Activated CD8-positive, alpha-beta T cell treated with anti-CD3 and anti-CD28 coated beads for 36 hours (primary cell): ENCODE data around the gene BTG2. TPM values are rescaled to one million over a fixed set of nuclear protein-coding genes. Genes with fewer than 3 reads are reported as not detected.

ENCODE experiments used
- ATAC-seq: fragments of 200-7000 bp; cut with Tn5 transposase; one replicate; pipeline ENCODE4 v1.10.0; 2021; ENCODE audit warnings: mild to moderate bottlenecking, moderate library complexity
- CTCF ChIA-PET: fragments of 350-600 bp; sonication (Branson Sonifier 250); formaldehyde crosslinking; loops from one replicate; lab custom pipeline; 2021; ENCODE audit warnings: antibody characterized with exemption; lab: Charles Lee
- POLR2A ChIA-PET: fragments of 350-600 bp; sonication (Branson Sonifier 250); formaldehyde crosslinking; loops from one replicate; lab custom pipeline; 2021; ENCODE audit warnings: antibody characterized with exemption; lab: Charles Lee
- DNase-seq: peaks from one replicate; pipeline ENCODE4 v3.0.0-alpha.2; 2020
- H3K27ac Mint-ChIP-seq: one replicate; pipeline ENCODE4 v1.8.0; 2021; ENCODE audit warnings: mild to moderate bottlenecking, mixed read lengths
- H3K27me3 Mint-ChIP-seq: one replicate; pipeline ENCODE4 v1.8.0; 2021; ENCODE audit warnings: mixed read lengths
- H3K36me3 Mint-ChIP-seq: one replicate; pipeline ENCODE4 v1.8.0; 2021; ENCODE audit warnings: low read depth, mixed read lengths
- H3K4me1 Mint-ChIP-seq: one replicate; pipeline ENCODE4 v1.8.0; 2021; ENCODE audit warnings: low read depth, mixed read lengths
- H3K4me3 Mint-ChIP-seq: one replicate; pipeline ENCODE4 v1.8.0; 2021; ENCODE audit warnings: mild to moderate bottlenecking, moderate library complexity, mixed read lengths
- H3K9me3 Mint-ChIP-seq: one replicate; pipeline ENCODE4 v1.8.0; 2021; ENCODE audit warnings: mixed read lengths
- intact Hi-C: fragments of 100-400 bp; cut with micrococcal nuclease; formaldehyde crosslinking; loops from one replicate; pipeline ENCODE4 v1.10.0; 2022
- total RNA-seq, 2 experiments: library from RNA; stranded (reverse); gene quantifications; one replicate each; pipeline ENCODE4 v1.2.3, GENCODE V29; 2021
- TF ChIP-seq, protein P1 (sequence below): fragments of 200-600 bp; IDR thresholded peaks from one replicate; pipeline ENCODE4 v1.8.0; 2022; ENCODE audit warnings: antibody characterized with exemption, mild to moderate bottlenecking

Gene BTG2
- total RNA-seq, 2 experiments from 2014 or later = 115 TPM

DNA sequence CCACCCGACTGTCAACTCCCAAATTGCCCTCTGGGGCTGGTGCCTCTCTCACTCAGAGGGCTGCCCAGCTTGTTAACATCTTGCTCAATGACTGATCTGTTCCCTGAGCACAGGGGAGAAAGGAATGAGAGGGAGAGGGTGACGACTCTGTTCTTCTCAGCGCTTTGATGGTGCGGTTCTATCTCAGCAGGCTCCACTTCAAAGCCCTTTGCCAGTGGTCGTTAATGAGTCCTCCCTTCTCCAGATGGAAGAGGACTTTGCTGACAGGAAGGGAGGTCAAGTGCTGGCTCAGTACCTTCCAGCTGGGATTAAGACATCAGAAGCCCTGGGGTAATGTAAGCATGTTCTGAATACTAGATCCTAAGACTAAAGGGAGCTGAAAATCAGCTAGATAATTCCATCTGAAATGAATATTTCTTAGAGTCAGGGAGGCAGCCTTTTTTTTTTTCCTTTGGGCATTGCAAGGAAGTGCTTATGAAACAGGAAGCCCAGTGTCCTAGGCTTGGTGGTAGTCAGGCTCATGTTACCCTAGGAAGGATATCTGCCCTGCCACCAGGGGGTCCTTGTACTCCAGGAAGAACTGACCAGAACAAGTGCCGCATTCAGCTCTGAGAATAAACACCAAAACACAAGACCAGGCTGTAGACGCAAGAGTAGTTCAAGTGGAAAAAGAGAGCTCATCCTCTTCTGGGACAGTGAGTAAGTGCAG is 40.9 kb downstream of the BTG2 start:
- ChIA-PET POLR2A (interaction anchor here (1.8 kb wide), 1 partner anchor 75 kb away, joined by 5 read pairs; no protein-coding TSS in a partner anchor), CTCF (interaction anchor here (0.8 to 24.8 kb wide), 8 partner anchors 9 to 153 kb away, joined by 3 to 1114 read pairs (median 4); partner anchors contain the start of gene FMOD)
- H3K36me3 Mint-ChIP-seq = no peaks in the 10 kb centered on the region
- TF ChIP-seq, protein P1, sequence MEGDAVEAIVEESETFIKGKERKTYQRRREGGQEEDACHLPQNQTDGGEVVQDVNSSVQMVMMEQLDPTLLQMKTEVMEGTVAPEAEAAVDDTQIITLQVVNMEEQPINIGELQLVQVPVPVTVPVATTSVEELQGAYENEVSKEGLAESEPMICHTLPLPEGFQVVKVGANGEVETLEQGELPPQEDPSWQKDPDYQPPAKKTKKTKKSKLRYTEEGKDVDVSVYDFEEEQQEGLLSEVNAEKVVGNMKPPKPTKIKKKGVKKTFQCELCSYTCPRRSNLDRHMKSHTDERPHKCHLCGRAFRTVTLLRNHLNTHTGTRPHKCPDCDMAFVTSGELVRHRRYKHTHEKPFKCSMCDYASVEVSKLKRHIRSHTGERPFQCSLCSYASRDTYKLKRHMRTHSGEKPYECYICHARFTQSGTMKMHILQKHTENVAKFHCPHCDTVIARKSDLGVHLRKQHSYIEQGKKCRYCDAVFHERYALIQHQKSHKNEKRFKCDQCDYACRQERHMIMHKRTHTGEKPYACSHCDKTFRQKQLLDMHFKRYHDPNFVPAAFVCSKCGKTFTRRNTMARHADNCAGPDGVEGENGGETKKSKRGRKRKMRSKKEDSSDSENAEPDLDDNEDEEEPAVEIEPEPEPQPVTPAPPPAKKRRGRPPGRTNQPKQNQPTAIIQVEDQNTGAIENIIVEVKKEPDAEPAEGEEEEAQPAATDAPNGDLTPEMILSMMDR = no peak
- H3K4me1 Mint-ChIP-seq = peaks cover 9% of the 10 kb centered on the region
- no peak overlapping the region for H3K27ac Mint-ChIP-seq
- H3K27me3 Mint-ChIP-seq = peaks cover 11% of the 10 kb centered on the region
- ATAC-seq (no peak), DNase-seq (no peak)
- H3K9me3 Mint-ChIP-seq = no peaks in the 10 kb centered on the region
- intact Hi-C loops = loop anchor here (10.0 kb wide), 1 partner anchor 359 kb away; no protein-coding TSS in a partner anchor
- no peak overlapping the region for H3K4me3 Mint-ChIP-seq

DNA sequence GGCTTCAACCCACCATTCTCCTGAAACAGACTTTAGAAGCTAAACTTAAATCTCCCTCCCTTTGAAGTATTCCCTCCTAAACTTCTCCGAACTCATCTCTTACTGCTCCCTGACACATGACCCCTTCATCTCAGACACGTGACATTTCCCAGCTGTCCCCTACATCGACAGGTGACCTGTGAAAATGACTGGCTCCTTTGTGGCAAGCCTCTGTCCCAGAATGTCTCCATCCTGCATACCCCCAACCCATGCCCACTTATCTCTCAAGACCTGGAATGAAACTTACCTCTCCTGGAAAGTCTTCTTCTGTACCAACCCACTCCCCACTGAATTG is 41.4 kb downstream of the BTG2 start:
- H3K4me3 Mint-ChIP-seq = no peak overlapping the region
- H3K27me3 Mint-ChIP-seq = peaks cover 10% of the 10 kb centered on the region
- H3K27ac Mint-ChIP-seq = no peak overlapping the region
- no peaks in the 10 kb centered on the region for H3K9me3 Mint-ChIP-seq
- H3K36me3 Mint-ChIP-seq = no peaks in the 10 kb centered on the region
- TF ChIP-seq, protein P1 = no peak
- intact Hi-C loops = loop anchor here (10.0 kb wide), 1 partner anchor 358 kb away; no protein-coding TSS in a partner anchor
- CTCF ChIA-PET = interaction anchor here (0.8 to 24.8 kb wide), 8 partner anchors 9 to 152 kb away, joined by 3 to 1114 read pairs (median 4); partner anchors contain the start of gene FMOD
- peaks cover 10% of the 10 kb centered on the region for H3K4me1 Mint-ChIP-seq
- ATAC-seq = no peak
- no peak for DNase-seq
- POLR2A ChIA-PET = interaction anchor here (1.8 kb wide), 1 partner anchor 76 kb away, joined by 5 read pairs; no protein-coding TSS in a partner anchor

DNA sequence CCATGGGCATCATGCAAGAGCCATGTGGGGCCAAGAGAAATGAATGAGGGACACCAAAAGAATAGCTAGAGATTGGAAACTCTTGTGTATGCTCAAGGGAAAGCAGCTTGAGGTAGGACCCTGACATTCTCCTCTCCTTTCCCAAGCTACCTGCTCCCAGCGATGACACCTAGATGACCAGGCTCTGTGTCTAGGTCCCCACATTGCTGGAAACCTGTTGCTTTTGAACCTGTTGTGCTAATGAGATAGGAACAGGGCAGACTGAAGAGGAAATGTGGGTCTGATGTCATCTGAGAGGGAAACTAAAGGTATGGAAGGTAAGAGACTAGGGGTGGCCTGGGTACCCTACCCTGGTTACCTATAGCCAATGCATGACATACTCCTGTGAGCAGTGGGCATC is 43.8 kb downstream of the BTG2 start:
- Mint-ChIP-seq H3K4me3 (no peak overlapping the region), H3K27ac (no peak overlapping the region), H3K4me1 (peaks cover 10% of the 10 kb centered on the region), H3K36me3 (no peaks in the 10 kb centered on the region), H3K9me3 (no peaks in the 10 kb centered on the region), H3K27me3 (peaks cover 17% of the 10 kb centered on the region)
- POLR2A ChIA-PET = no interaction called here
- DNase-seq (no peak), ATAC-seq (no peak)
- TF ChIP-seq, protein P1 = no peak
- intact Hi-C loops = loop anchor here (10.0 kb wide), 1 partner anchor 356 kb away; no protein-coding TSS in a partner anchor
- CTCF ChIA-PET = interaction anchor here (0.9 to 24.8 kb wide), 4 partner anchors 9 to 139 kb away, joined by 3 to 1114 read pairs (median 83); no protein-coding TSS in a partner anchor

DNA sequence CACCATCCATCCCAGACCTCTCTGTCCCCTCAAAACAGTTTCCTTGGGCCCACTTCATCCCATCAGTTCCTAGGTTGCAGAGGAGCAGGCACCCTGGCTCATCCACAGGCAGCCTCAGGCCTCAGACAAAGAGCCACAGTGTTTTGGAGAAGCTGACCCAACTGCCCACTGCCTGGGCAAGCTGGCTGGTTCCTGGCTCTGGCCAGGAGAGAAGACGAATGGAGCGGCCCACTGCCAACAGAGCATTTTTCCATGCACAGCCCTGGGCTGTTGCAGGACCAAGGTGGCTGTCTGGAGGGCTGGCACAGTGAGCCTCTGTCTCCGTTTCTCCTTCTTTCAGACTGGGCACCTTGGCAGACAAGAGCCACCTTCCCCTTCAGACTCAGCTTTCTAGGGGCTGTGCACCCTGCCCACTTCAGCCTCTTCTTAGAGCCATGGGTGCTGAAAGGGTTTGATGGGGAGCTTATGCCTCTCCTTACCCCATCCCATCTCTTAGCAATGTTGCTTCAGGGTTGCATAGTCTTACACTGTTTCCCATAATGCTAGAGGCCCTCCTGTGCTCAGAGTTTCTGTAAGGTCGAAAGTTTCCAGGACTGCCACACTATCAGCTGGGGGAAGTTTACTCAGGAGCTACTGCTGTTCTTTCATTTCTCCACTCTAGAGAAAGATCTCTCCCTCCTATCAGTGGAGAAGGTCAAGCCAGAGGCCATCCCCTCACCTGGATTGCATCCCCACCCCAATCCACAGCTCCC is 44.6 kb downstream of the BTG2 start:
- Mint-ChIP-seq H3K27ac (peak overlapping the region; percentile 9), H3K36me3 (no peaks in the 10 kb centered on the region), H3K4me1 (peaks cover 10% of the 10 kb centered on the region), H3K4me3 (peak overlapping the region; percentile 29), H3K9me3 (no peaks in the 10 kb centered on the region), H3K27me3 (peaks cover 17% of the 10 kb centered on the region)
- TF ChIP-seq, protein P1 = no peak
- ATAC-seq (no peak), DNase-seq (no peak)
- intact Hi-C loops = loop anchor here (10.0 kb wide), 1 partner anchor 355 kb away; no protein-coding TSS in a partner anchor
- POLR2A ChIA-PET = no interaction called here
- CTCF ChIA-PET = interaction anchor here (14.7 to 24.8 kb wide), 2 partner anchors 10 to 78 kb away, joined by 161 to 1114 read pairs; no protein-coding TSS in a partner anchor
